CD4-positive, alpha-beta T cell treated with Interleukin-1 beta for 1 hour (primary cell): Measurements from ENCODE around the gene FAM83B.

Experiments used
- DNase-seq, 2 donors: peaks; one replicate each; pipeline ENCODE4 v3.0.0-alpha.2; 2020 to 2022

Gene FAM83B

DNA sequence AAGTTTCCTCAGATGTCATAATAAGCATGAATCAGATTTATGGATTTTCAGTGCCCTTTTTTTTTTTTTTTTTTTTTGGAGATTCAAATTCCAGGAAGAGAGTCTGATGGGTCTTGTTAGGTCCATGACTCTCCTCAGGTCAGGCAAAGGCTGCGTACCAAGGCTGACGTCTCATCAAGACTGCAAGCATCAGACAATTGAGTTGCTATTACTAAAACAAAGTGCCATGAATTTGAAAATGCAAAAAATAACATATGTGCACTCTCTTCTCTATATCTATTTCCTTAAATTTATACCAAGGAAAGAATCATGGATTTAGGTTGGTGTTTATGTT lies 134.7 kb downstream of the FAM83B start:
- no peak for DNase-seq

GRCh38 chr6:54981647-54982046 lies 135.1 kb downstream of the FAM83B start:
- no peak for DNase-seq

DNA sequence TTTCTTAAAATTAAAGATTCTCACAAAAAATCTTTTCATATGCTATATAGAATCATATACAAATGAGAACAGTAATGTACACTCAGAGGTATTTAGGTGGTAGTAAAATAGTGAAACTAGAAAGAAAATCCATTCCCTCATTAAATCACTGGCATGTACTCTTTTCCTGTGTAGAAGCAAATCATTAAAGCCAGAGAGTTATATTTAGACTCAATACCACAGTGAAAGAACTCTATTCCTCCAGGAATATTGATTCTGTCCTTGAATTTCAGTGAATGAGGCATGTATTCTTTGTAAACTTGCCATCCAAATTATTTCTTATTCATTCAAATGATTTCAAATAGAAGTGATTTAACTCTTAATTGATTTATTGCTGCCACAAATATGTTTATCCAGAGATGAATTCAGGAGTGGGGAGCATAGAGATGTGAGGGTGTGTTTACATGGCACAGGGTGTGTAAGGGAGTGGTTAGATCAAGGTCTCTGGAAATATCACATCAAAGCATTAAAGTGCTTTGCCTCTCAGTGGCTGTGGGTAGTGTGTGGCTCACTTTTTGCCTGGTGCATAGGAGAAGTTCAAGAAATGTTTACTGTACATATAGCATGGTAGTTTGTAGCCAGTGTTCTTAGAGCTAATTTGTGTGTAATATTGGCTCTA lies 141.2 kb downstream of the FAM83B start:
- no peak for DNase-seq

GRCh38 chr6:54988576-54988975 lies 142.0 kb downstream of the FAM83B start:
- DNase-seq = no peak

DNA sequence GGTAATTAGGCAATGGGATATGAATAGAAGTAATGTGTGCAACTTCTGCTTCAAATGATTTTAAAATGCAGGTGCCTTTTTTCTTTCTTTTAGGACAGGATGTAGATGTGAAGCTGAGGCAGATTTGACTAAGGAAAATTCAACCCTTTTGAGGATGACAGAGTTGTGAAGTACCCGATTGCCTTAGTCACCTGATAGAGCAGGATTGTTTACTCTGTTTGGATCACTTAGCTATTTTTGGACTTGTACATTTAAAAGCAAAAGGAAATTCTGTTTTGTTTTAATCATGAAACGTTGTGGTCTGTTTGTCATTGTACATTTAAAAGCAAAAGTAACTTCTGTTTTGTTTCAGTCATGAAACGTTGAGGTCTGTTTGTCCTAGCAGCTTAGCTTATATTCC lies 143.4 kb downstream of the FAM83B start:
- DNase-seq = no peak
